Sigmoid colon (tissue), 7 donors: ENCODE measurements around the gene NHSL2. TPM values are rescaled to one million over a fixed set of nuclear protein-coding genes. Genes with fewer than 3 reads are reported as not detected.

Experiments used
- DNase-seq: peaks from one replicate; pipeline ENCODE4 v3.0.0-alpha.2; 2019
- H3K27ac ChIP-seq, 4 donors: fragments of 200-600 bp; sonication (generic); one replicate each; pipeline ENCODE4 v1.5.1; 2016 to 2019; ENCODE audit warnings: mild to moderate bottlenecking in 1 of 4
- H3K27me3 ChIP-seq, 3 donors: fragments of 200-600 bp; sonication (generic); one replicate each; pipeline ENCODE4 v1.5.1; 2019; ENCODE audit warnings: mild to moderate bottlenecking in 1 of 3
- H3K36me3 ChIP-seq, 4 donors: fragments of 200-600 bp; sonication (generic); one replicate each; pipeline ENCODE4 v1.5.1; 2016 to 2019
- H3K4me1 ChIP-seq, 4 donors: fragments of 200-600 bp; sonication (generic); one replicate each; pipeline ENCODE4 v1.5.1; 2017 to 2019
- H3K4me3 ChIP-seq, 4 donors: fragments of 200-600 bp; sonication (generic); one replicate each; pipeline ENCODE4 v1.5.1; 2017 to 2019; ENCODE audit warnings: mild to moderate bottlenecking in 2 of 4, moderate library complexity in 1 of 4
- H3K9me3 ChIP-seq, 4 donors: fragments of 200-600 bp in 3 of 4; sonication (generic) in 3 of 4; one replicate each; pipeline versions ENCODE4 v1.5.1 to v1.6.1; 2013 to 2019
- CTCF ChIP-seq, 4 experiments: fragments of 450-650 bp in 3 of 4; fragments of 200-600 bp in 1 of 4; IDR thresholded peaks; one replicate each; pipeline ENCODE4 v1.5.1; 2016 to 2019; ENCODE audit warnings: antibody characterized with exemption in 4 of 4, mild to moderate bottlenecking in 3 of 4, moderate library complexity in 2 of 4
- EP300 ChIP-seq, 4 donors: sonication (generic); formaldehyde crosslinking; IDR thresholded peaks; one replicate each; pipeline ENCODE4 v1.6.1; 2017; ENCODE audit warnings: antibody characterized with exemption in 4 of 4
- POLR2A ChIP-seq, 2 donors: fragments of 450-650 bp; IDR thresholded peaks; one replicate each; pipeline ENCODE4 v1.6.1; 2016; ENCODE audit warnings: antibody characterized with exemption in 2 of 2, mild to moderate bottlenecking in 2 of 2, moderate library complexity in 2 of 2
- POLR2AphosphoS5 ChIP-seq, 4 donors: sonication (generic); formaldehyde crosslinking; IDR thresholded peaks; one replicate each; pipeline ENCODE4 v1.6.1; 2017; ENCODE audit warnings: antibody characterized with exemption in 4 of 4
- WGBS, 2 donors: extraction: QIAGEN DNeasy Blood & Tissue Kit; methylation state at CpG; one replicate each; pipeline ENCODE4 v1.1.7; 2013; 5-methylcytosine and 5-hydroxymethylcytosine counted together
- intact Hi-C: fragments of 100-400 bp; cut with DNase I; formaldehyde crosslinking; loops from one replicate; pipeline ENCODE4 v1.15.1; 2023
- polyA plus RNA-seq, 3 donors: library from polyadenylated mRNA; stranded (reverse); fragments of 200-250 nt; gene quantifications; one replicate each; pipeline ENCODE4 v1.2.3, GENCODE V29; 2013
- total RNA-seq, 4 donors: library from RNA; depleted of rRNA; stranded (reverse); fragments of >200 nt; gene quantifications; one replicate each; pipeline ENCODE4 v1.1.0, GENCODE V29; 2016
- donor health status: healthy with polysubstance abuse.
- donor health status: Bipolar disorder and iron deficiency.
- donor health status: healthy.

The NHSL2 gene
- total and polyA plus RNA-seq, 7 donors: under 0.01 to 21.3 (median 8.1) TPM

- Histone ChIP-seq H3K27me3 (no peaks in the 10 kb centered on the region), H3K36me3 (peaks cover 0 to 30% (median 0%) of the 10 kb centered on the region in 4 donors), H3K4me1 (peaks cover 0 to 4% (median 0%) of the 10 kb centered on the region in 4 donors), H3K27ac (no peak overlapping the region), H3K4me3 (no peak overlapping the region), H3K9me3 (no peaks in the 10 kb centered on the region)
- no peak for DNase-seq
- TF ChIP-seq POLR2AphosphoS5 (IDR thresholded peaks at IDR 0.05): no peak
- TF ChIP-seq CTCF (IDR thresholded peaks at IDR 0.05): no peak
- TF ChIP-seq POLR2A (IDR thresholded peaks at IDR 0.05): no peak
- TF ChIP-seq EP300 (IDR thresholded peaks at IDR 0.05): no peak
- intact Hi-C loops: no loop called here
- WGBS, 2 donors: 81 to 88% methylated on average over 9 of the region's 9 CpGs
Observed at GRCh38 chrX:72137846-72138495, 227.3 kb downstream of the NHSL2 start.

- peaks cover 0 to 24% (median 0%) of the 10 kb centered on the region in 4 donors for H3K36me3 ChIP-seq
Observed at GRCh38 chrX:72139538-72139937, 228.9 kb downstream of the NHSL2 start.

GRCh38 chrX:72141372-72142004 lies 230.8 kb downstream of the NHSL2 start:
- H3K36me3 ChIP-seq: peaks cover 0 to 28% (median under 1%) of the 10 kb centered on the region in 4 donors
- TF ChIP-seq POLR2A (IDR thresholded peaks at IDR 0.05): no peak
- no peak for TF ChIP-seq CTCF (IDR thresholded peaks at IDR 0.05)
- no peaks in the 10 kb centered on the region for H3K27me3 ChIP-seq

More at GRCh38 chrX:72139538-72139937, 228.9 kb downstream of the NHSL2 start:
- 93 to 95% methylated on average over 8 of the region's 8 CpGs for WGBS, 2 donors
- no peak overlapping the region for H3K27ac ChIP-seq
- no peak for DNase-seq
- intact Hi-C loops: no loop called here
- H3K27me3 ChIP-seq: no peaks in the 10 kb centered on the region
- TF ChIP-seq POLR2A (IDR thresholded peaks at IDR 0.05) (no peak), POLR2AphosphoS5 (IDR thresholded peaks at IDR 0.05) (no peak), EP300 (IDR thresholded peaks at IDR 0.05) (no peak), CTCF (IDR thresholded peaks at IDR 0.05) (no peak)
- H3K9me3 ChIP-seq: no peaks in the 10 kb centered on the region
- peaks cover 0 to 10% (median 0%) of the 10 kb centered on the region in 4 donors for H3K4me1 ChIP-seq
- no peak overlapping the region for H3K4me3 ChIP-seq

GRCh38 chrX:72142094-72142793 lies 231.6 kb downstream of the NHSL2 start:
- Histone ChIP-seq H3K36me3 (peaks cover 0 to 28% (median 2%) of the 10 kb centered on the region in 4 donors), H3K9me3 (no peaks in the 10 kb centered on the region), H3K4me3 (no peak overlapping the region), H3K4me1 (peaks cover 0 to 10% (median 0%) of the 10 kb centered on the region in 4 donors), H3K27me3 (no peaks in the 10 kb centered on the region), H3K27ac (peak overlapping the region in 1 of 4 donors; percentile 50)
- 40 to 49% methylated on average over 8 of the region's 8 CpGs for WGBS, 2 donors
- intact Hi-C loops: no loop called here
- no peak for DNase-seq
- TF ChIP-seq EP300 (IDR thresholded peaks at IDR 0.05) (no peak), POLR2A (IDR thresholded peaks at IDR 0.05) (no peak), POLR2AphosphoS5 (IDR thresholded peaks at IDR 0.05) (no peak), CTCF (IDR thresholded peaks at IDR 0.05) (no peak)

More at GRCh38 chrX:72141372-72142004, 230.8 kb downstream of the NHSL2 start:
- Histone ChIP-seq H3K27ac (no peak overlapping the region), H3K4me1 (peaks cover 0 to 10% (median 0%) of the 10 kb centered on the region in 4 donors), H3K9me3 (no peaks in the 10 kb centered on the region), H3K4me3 (no peak overlapping the region)
- no peak for DNase-seq
- WGBS, 2 donors: 49 to 67% methylated on average over 4 of the region's 4 CpGs
- intact Hi-C loops: no loop called here
